T-helper 22 cell (primary cell): ENCODE data around the gene FHOD3.
"Not testable (repeated sequence)": the region's sequence is repeated elsewhere in the genome, so short reads cannot be mapped to it uniquely, and the experiment has no call there.

Source experiments
- DNase-seq: peaks from one replicate; pipeline ENCODE4 v3.0.0-alpha.2; 2020; ENCODE audit warnings: low read depth

Gene FHOD3

DNA sequence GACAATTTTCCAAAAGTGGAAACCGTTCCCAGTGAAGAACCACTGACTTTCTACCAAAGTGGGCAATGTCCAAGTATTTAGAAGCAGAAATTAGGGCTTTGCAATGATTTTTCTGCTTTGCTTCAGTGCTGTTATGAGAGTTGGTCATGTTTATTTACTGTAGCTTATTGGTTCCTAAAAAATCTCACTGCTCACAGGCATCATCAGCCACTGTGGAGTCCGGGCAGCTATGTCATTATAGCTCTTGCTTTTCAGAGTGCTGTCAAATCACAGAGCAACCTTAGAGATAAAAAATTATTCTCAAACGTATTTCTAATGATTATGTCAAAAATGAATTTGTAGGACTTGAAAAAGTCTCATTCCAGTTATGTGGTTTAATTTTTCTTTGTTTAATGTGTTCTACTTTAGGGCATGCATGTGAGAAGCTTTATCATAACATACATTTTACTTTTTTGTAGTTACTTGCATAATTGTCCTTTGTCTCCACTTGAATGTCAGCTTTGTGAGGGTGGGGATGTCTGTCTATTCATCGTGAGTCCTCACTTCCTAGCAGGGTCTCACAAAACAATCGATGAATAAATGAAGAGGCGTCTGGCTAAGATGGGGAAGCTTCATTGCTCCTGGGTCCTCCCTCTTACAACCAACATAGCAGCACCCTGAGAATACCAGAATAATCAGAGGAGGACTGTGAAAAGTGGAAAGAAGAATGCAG is 413.7 kb downstream of the FHOD3 start:
- no peak for DNase-seq

DNA sequence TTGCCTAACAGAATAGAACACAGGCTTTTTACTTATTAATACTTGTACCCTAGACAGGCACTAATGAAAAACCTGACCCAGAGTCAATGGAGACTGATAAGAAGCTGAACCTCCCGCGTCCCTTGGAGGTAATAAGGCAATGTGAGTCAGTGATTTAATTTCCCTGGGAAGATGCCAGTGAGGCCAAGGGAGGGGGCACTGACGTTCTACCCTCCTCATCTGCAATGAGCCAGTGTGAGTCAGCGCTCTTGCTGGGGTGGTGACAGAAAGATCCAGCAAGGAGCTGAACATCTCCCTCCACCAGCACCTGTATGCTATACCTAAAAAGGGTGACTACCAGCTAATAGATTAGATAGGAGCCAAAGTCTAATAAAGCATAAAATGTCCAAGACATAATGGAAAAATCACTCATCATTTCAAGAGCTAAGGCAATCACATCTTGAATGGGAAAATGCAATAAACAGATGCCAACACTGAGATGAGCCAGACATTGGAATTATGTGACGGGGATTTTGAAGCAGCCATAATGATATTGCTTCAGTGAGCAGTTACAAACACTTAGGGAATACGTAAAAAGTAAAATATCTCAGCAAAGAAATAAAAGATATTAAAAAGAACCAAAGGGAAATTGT is 414.4 kb downstream of the FHOD3 start:
- DNase-seq: no peak

DNA sequence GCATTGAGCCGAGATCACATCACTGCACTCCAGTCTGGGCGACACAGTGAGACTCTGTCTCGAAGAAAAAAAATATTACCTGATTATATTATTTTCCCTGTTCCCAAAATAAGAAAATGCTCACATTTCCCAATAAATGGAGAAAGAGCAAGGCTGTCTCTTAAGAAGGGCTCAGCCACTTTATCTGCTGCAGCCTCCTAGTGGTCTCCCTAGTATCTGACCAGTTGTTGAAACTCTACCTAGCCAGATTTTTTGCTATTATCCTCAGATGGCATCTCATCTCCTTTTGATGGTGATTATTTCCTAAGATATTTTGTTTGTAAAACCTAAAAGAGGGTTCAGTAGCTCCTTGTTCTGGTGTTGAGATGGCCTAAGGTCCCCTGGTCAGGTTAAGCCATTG is 417.0 kb downstream of the FHOD3 start:
- no peak for DNase-seq

DNA sequence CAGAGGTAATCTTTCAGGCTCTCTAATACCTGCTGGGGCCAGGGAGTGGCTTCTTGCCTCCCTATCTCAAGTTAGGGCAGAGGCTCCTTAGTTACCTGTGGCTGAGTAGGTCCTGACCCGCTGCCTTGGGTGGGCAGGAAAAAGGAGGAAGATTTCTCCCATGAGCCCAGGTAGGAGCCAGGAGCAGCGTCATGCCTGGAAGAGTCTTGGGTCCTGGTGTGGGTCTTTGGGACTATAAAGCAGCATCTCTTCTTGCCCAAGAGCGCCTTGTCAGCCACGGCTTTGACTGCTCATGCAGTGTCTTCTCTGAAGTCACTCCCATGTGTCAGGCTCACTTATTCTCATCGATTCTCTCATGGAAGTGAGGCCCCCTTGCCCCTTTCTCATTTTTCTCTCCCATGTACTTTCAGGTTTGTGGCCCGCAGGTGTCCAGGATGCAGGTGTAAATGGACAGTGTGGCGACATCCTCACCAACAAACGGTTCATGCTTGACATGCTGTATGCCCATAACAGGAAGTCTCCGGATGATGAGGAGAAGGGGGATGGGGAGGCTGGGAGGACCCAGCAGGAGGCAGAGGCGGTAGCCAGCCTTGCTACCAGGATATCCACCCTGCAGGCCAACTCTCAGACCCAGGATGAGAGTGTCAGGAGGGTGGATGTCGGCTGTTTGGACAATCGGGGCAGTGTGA is 420.1 kb downstream of the FHOD3 start:
- DNase-seq: no peak

DNA sequence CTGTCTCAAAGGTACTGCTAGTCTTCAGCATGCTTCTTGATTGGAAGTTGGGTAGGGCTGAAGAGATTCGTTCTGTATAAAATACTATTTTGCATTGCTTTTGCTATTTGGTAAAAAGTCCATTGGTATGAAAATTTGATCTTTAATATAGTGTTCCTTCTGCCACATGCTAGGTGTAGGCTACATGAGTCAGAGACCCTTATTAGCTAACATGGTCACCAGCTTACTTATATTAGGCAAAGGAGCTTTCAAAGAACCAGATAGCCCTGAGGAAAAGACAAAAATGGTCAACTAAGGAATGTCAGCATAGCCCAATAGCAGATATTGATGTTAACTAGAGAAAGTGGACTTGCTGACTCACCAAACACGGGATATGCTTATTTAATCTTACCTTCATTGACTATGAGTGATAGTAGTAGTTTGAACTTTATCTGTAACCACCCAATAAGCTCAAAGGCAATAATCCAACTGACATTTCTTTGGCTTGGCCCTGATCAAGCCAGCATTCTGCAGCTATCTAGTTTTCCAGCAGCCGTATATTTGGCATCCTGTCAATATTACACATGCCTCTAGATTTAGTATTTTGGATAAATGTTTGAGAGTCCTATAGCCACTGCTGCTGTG is 421.3 kb downstream of the FHOD3 start:
- DNase-seq: no peak

DNA sequence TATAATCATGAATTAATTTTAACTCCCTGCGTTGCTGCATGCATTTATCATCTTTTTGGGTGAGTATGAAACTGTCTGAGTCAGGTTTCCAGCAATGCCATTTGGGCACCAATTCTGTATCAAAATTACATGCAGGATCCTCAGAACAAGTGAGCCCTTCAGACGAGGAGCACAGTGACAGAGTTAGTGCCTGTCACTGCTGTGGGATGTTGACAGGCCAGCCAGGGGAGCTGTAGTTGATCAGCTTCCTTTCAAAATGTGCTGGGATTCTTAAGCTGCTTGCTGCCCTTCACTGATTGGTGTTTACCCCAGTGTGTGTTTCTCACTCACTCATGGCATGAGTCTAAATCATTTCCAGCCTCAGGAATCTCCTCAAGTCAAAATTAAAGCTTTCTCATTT is 422.1 kb downstream of the FHOD3 start:
- DNase-seq: no peak

DNA sequence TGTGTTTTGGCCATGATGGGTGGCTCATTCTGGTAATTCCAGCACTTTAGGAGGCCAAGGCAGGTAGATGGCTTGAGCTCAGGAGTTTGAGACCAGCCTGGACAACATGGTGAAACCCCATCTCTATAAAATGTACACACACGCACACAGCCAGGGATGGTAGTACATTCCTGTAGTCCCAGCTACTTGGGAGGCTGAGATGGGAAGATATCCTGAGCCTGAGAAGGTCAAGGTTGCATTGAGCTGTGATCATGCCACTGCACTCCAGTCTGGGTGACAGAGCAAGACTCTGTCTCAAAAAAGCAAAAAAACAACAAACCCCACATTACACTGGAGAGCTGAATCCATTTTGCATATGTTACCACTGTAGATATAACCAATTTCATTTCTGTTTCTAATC is 423.8 kb downstream of the FHOD3 start:
- not testable (repeated sequence) for DNase-seq

DNA sequence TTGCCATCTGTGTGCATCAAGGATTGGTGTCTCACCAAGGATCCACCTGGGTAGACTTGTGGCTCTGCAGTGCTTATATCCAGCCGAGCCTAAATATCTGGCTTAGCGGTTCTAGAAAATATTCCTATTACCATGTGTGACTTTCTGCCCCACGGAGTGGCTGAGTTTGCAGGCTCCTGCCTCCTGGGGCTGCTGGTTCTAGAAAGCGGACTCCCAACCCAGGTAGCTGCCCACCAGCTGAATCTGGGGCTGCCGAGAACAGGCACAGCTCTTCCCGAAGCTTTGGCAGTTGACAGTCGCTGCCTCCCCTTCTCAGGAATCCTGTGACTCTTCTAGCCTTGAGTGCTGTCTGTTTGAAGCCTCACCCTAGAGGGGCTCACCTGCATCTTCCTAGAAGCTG is 426.7 kb downstream of the FHOD3 start:
- no peak for DNase-seq

DNA sequence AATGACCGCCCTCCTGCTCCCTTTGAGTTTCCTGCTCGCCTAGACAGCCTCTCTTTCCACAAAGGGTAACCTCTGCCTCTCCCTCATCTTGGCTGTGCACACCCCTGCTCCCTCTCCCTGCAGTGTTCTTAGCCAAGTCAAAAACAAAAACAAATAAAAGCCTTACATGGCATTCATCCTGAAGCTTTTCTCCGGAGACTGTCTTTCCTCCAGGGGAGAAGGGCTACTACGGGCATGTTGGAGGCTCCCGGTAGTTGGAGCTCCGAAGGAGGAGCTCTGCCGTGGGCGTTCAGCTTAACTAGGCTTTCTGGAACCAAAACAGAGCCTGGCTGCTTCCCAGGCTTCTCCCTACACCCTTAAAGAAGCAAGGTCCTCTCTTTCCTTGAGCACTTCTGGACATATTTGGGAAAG is 427.1 kb downstream of the FHOD3 start:
- DNase-seq: no peak

DNA sequence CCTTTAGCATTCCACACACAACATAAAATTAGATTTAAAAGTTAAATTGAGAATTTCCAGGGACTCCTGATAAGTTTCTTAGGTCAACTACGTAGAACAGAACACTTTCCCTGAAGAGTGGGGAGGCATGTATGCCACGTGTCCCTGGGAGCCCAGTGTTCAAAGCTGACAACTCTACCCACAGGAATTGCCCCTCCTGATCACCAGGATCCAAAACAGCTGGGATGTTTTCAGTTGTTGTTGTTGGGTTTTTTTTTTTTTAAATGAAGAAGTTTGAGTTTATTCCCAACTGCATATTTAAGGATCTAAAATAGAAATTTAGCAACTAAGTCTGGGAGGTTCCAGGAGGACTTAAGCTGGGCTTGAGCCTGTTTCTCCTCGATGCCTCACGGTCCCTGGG is 430.8 kb downstream of the FHOD3 start:
- DNase-seq: no peak

DNA sequence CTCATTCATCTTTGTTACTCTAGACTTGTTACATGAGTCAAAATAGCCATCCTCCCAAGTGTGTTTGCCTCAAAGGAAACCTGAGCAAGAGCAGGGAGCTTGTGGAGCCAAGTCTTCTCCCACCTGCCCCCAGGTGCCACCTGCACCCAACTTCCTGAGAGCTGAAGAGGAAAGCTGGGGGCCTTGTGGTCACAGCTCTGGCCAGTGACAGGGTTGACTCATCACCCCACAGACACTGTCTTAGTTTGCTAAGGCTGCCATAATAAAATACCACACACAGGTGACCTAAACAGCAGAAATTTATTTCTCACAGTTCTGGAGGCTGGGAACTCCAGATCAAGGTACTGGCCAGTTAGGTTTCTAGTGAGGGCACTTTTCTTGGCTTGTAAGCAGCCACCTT is 431.7 kb downstream of the FHOD3 start:
- DNase-seq: no peak

DNA sequence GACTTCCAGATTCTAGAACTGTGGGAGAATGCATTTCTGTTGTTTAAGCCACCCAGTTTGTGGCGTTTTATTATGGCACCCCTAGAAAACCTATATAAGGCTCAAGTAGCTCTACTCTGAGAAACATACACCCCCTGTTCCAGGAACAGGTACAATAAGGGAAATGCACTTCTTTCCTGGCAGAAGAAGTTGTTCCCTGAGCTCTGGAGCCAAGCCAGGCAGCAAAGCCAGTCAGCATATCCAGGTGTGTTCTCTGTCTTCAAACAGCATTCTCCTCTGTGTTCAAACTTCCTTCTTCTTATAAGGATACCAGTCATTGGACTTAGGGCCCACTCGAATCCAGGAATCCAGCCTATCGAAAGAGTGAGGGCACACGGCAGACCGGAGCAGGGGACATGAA is 434.8 kb downstream of the FHOD3 start:
- DNase-seq: no peak

DNA sequence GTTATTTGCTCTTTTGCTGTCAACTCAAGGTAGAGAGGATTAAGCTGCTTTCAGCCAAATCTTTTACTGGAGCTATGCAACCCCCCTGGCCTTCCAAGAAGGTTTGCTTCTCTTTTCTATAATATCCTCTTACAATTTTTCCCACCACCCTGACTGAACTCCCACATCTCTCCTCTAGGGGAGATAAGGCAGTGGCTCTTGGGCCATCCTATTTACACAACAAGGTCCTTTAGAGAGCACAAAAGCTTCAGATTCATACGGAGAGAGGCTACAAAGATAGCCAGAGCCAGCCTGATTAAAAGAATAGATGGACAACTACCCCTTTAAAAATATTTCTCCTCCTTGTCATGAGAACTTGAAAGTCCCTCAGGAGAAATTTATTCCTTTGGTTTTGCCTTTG is 435.6 kb downstream of the FHOD3 start:
- no peak for DNase-seq

DNA sequence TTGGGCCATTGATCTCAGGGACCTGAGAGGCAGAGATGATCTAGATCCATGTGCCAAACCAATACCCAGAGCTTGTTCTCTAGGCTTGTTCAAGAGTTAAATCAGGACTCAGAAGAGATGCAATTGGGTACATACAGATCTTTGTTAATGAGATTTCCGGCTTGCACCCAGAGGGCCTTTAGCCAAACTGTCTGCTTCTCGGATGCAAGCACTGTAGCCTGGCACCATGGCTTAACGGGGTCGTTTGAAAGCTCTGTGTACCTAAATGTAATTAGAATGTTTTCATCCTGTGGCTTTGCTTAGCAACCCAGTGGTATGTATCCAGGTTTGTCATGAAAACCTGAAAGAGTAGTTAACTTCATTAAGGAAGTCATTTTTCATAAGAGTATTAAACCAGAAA is 437.1 kb downstream of the FHOD3 start:
- DNase-seq: no peak

DNA sequence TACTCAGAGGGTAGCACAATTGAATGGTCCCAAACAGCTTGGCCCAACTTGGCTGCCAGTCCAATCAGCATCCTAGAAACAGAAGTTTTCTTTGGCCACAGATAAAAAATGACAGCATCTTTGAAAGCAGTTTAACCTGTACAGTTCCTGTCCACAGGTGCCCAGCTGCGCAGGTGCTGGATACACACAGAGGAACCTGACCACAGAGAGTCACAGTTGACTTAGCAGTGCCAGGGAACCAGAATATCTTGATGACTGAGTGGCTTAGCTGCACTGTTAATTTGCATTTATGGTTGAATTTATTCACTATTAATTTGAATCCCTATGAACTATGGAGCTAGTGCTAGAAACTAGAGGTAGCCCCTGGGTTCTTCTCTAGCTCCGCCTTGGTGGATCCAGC is 437.6 kb downstream of the FHOD3 start:
- DNase-seq: no peak

DNA sequence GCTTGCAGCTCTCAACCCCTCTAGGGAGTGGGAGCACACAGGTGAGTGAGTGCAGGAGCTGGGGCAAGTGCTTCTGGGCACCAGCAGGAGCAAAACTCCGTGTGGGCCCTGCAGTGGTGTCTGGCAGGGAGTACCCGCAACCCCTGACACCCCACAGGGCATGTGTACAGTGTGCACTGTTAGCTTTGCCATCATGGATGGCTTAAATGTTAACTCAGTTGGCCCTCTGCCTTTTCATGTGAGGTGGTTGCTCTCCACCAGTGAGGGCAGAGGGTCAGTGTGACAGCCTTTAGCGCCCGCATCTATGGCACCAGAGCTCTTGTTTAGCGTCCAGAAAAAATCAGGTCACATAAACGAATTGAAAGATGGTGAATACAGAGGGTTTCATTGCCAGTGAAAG is 438.6 kb downstream of the FHOD3 start:
- no peak for DNase-seq

DNA sequence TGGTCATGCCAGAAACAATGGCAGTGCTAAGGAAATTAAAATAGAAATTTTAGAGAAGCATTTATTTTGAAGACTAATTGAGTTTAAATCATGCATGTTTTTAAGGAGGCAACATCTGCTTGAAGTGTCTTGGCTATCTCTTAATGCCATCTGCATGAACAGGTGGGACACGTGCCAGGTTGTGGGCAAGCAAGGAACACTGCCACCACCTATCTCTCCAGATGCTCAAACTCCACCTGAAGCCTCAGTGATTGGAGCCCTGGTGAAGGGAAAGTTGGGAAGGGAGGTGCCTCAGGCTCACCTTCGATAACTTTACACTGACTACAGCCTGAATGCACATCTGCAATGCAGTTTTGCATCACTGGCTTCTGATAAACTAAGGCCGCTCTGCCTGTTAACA is 439.8 kb downstream of the FHOD3 start:
- DNase-seq: no peak

DNA sequence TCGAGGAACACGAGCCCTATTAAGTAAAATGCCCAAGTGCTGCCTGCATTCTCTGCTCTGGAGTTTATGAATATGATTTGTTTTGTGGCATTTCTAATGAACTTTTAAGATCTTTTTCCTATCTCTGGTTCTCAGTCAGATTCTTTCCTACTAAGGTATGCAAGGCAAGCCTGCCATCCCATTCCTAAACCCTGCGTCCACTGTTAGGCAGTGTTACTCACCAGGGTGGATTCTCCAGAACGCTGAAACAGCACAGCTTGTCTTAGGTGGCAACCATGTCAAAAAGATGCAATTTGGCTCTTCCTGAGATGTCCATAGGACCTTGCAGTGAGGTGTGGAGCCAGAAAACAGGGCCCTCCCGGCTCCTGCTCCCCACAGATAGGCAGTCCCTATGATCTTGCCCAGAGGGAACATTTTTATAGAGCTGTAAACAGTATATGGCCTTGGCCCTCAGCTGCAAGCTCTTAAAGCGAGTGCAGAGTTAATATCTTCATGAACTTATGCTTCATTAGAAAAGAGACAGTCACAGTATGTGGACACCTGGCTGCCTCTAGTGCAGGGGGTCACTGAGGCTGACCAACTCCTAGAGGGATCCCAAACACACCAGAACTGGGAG is 446.9 kb downstream of the FHOD3 start:
- DNase-seq: no peak

DNA sequence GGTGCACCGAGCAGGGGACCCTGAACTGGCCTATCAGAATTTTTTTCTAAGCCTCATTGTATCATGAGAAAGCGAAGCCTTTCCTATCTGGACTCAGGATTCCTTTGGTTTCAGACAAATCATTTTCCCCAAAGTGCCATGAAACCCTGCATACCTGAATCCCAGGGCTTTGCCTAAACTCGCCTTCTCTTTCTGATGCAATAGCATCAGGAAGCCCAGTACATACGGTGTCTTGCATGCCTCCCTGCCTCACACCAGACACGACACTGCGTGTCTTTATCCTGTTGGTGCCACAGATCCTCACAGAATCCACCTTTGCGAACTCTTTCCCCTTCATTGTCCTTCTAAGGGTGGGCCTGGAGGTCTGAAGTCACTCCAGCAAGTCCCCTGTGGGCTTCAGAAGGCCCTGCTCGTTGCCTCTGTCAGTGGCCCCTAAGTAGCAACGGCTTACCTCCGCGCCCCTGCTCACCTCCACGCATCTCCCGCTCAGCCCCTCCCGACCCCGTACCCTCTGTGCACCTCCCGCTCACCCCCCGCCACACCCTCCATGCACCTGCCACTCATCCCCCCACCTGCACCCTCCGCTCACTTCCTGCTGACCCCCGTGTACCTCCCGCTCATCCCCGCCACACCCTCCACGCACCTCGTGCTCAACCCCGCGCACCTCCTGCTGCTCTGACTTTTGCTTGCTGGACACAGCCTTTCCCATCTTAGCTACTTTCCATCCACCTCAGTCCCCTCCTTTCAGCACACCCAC is 447.9 kb downstream of the FHOD3 start:
- no peak for DNase-seq

DNA sequence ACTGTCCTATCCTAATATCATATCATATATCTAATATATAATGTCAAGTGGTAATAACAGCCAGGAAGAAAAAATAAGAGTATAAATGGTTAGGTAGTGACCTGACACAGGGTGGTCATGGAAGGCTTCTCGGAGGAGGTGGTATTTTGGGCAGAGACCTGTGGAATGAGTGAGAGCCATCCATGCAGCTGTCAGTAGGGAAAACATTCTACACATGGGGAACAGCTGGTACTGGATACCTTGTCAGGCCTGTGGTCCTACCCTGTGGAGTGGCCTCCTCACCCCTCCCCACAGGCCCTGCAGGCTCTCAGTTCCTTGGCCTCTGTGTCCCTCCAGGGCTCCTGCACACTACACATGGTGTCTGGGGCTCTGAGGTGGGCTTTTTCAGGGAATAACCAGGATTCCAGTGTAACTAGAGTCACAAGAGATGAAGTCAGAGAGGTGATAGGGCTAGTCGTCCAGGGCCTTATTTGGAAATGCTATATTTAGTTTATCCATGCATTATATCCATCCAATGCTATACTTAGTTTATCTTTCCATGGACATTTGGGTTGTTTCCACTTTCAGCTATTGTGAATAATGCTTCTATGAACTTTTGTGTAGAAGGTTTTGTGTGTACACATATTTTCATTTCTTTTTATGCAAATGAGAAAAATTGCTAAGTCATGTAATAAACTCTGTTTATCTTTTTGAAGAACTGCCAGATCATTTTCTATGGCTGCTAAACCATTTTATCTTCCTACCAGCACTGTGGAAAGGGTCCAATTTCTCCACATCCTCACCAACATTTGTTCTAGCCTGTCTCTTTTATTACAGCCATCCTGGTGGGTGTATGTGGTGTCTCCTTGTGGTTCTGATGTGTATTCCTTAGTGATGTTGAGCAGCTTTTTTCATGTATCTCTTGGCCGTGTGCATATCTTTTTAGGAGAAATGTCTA is 455.7 kb downstream of the FHOD3 start:
- DNase-seq: no peak

DNA sequence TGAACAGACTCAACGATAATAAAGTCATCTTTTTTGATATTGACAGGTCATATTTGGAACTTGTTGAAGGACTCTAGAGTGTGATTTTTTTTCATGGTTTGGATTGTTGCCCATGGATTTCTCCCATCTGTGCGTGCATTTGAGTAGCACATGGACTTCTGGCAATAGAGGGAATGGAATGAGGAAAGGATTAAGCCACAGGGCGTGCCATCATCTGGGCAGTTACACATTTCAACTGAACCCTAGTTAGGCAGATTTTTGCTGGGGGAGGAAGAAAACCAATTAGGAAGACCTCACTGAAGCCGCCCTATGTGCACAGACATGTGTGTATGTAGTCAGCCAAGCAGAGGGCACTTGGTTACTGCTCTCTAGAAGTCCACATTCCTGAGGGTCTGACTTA is 458.7 kb downstream of the FHOD3 start:
- no peak for DNase-seq
